Large intestine (tissue), 12 donors: ENCODE results near the gene MRPS2. TPM values are rescaled to one million over a fixed set of nuclear protein-coding genes. Genes with fewer than 3 reads are reported as not detected.
A peak's percentile ranks its signal among the peaks of the same experiment; 100 is the strongest.
"Not testable (repeated sequence)": the region's sequence is repeated elsewhere in the genome, so short reads cannot be mapped to it uniquely, and the experiment has no call there.

ENCODE experiments used
- DNase-seq, 2 donors: peaks; one replicate each; pipeline versions ENCODE4 v3.0.0 to v3.0.0-alpha.2; 2013
- H3K27ac ChIP-seq: one replicate; pipeline ENCODE4 v1.5.1; 2013; ENCODE audit warnings: low read length
- H3K27me3 ChIP-seq: 2 replicates; pipeline ENCODE4 v1.6.1; 2013; ENCODE audit warnings: low read length; ENCODE audit not compliant: control insufficient read depth, insufficient read depth
- H3K36me3 ChIP-seq: 2 replicates; pipeline ENCODE4 v1.6.1; 2013; ENCODE audit warnings: low read length; ENCODE audit not compliant: control insufficient read depth, insufficient read depth
- H3K4me1 ChIP-seq: one replicate; pipeline ENCODE4 v1.6.1; 2013; ENCODE audit warnings: low read length; ENCODE audit not compliant: control insufficient read depth, insufficient read depth
- H3K4me3 ChIP-seq: one replicate; pipeline ENCODE4 v1.5.1; 2013; ENCODE audit warnings: low read length
- H3K9me3 ChIP-seq: one replicate; pipeline ENCODE4 v1.6.1; 2013; ENCODE audit warnings: mild to moderate bottlenecking, low read depth, low read length, moderate library complexity; ENCODE audit not compliant: control insufficient read depth
- WGBS: methylation state at CpG from one replicate; pipeline ENCODE4 v1.1.5; 2013; ENCODE audit warnings: low lambda C conversion rate; ENCODE audit not compliant: insufficient coverage; 5-methylcytosine and 5-hydroxymethylcytosine counted together
- long read RNA-seq, 11 donors: transcript quantifications; one replicate each; lab custom pipeline, GENCODE V29; 2026
- polyA plus RNA-seq: library from polyadenylated mRNA; unstranded; fragments of 120-200 nt; gene quantifications from one replicate; pipeline ENCODE4 v1.2.1, GENCODE V29; 2013

The MRPS2 gene
- 46.9 TPM for polyA plus RNA-seq
- long read RNA-seq, donor 1, transcript MRPS2-201 (4 exons, 1,510 nt), result major isoform, 19 of 21 reads
- long read RNA-seq, donor 1, partial matches to known transcripts, result 0 of 21 reads
- long read RNA-seq, donor 1, other reads (novel, unspliced or antisense), result 0 of 21 reads
- long read RNA-seq, donor 2, transcript MRPS2-201 (4 exons, 1,510 nt), result major isoform, 36 of 39 reads
- long read RNA-seq, donor 2, partial matches to known transcripts, result 0 of 39 reads
- long read RNA-seq, donor 2, other reads (novel, unspliced or antisense), result 0 of 39 reads
- long read RNA-seq, donor 3, result 0 reads
- long read RNA-seq, donor 4, partial matches to known transcripts, result 0 of 3 reads
- long read RNA-seq, donor 4, other reads (novel, unspliced or antisense), result 0 of 3 reads
- long read RNA-seq, donor 5, transcript MRPS2-201 (4 exons, 1,510 nt), result major isoform, 17 of 18 reads
- long read RNA-seq, donor 5, partial matches to known transcripts, result 0 of 18 reads
- long read RNA-seq, donor 5, other reads (novel, unspliced or antisense), result 0 of 18 reads
- long read RNA-seq, donor 6, transcript MRPS2-201 (4 exons, 1,510 nt), result major isoform, 21 of 24 reads
- long read RNA-seq, donor 6, partial matches to known transcripts, result 0 of 24 reads
- long read RNA-seq, donor 6, other reads (novel, unspliced or antisense), result 0 of 24 reads
- long read RNA-seq, donor 7, transcript MRPS2-201 (4 exons, 1,510 nt), result major isoform, 11 of 22 reads
- long read RNA-seq, donor 7, partial matches to known transcripts, result 9 of 22 reads
- long read RNA-seq, donor 7, other reads (novel, unspliced or antisense), result 0 of 22 reads
- long read RNA-seq, donor 8, transcript MRPS2-201 (4 exons, 1,510 nt), result major isoform, 32 of 33 reads
- long read RNA-seq, donor 8, partial matches to known transcripts, result 0 of 33 reads
- long read RNA-seq, donor 8, other reads (novel, unspliced or antisense), result 0 of 33 reads
- long read RNA-seq, donor 9, transcript MRPS2-201 (4 exons, 1,510 nt), result major isoform, 30 of 31 reads
- long read RNA-seq, donor 9, partial matches to known transcripts, result 0 of 31 reads
- long read RNA-seq, donor 9, other reads (novel, unspliced or antisense), result 0 of 31 reads
- long read RNA-seq, donor 10, transcript MRPS2-201 (4 exons, 1,510 nt), result major isoform, 22 of 42 reads
- long read RNA-seq, donor 10, partial matches to known transcripts, result 16 of 42 reads
- long read RNA-seq, donor 10, other reads (novel, unspliced or antisense), result 0 of 42 reads
- long read RNA-seq, donor 11, transcript MRPS2-201 (4 exons, 1,510 nt), result major isoform, 19 of 19 reads
- long read RNA-seq, donor 11, partial matches to known transcripts, result 0 of 19 reads
- long read RNA-seq, donor 11, other reads (novel, unspliced or antisense), result 0 of 19 reads

DNA sequence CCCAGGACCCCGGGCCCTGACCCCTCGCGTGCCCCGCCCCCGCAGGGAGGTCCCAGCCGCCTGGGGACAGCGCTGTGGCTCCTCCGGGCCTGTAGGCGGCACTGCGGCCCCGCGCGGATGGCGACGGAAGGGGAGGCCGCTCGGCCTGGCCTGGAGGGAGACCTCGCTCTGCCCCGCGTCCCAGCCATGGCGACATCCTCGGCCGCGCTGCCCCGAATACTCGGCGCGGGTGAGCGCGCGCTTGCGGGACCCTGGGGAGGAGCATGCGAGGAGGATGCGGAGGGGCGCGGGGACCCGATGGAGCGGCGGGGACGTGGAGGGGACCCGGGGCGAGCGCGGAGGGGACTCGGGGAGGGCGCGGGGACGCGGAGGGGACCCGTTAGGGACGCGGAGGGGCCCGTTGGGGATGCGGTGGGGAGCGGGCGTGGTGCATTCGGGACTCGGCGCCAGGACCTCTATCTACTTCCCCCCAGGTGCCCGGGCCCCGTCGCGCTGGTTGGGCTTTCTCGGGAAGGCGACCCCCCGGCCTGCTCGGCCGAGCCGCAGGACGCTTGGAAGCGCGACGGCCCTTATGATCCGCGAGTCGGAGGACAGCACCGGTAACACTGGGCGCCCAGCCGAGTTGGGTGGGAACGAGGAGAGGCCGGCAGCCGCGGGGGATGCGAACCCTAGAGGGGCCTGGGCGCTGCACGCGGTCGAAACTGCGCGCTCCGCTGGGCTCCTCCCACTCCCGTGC, at the start of gene MRPS2:
MRPS2 (plus strand) TSS at position 158 of the 736 bp plus-strand sequence; CDS start at position 187, 29 bp downstream.
- WGBS, result no CpG with 5 or more reads among the region's 92 CpGs

DNA sequence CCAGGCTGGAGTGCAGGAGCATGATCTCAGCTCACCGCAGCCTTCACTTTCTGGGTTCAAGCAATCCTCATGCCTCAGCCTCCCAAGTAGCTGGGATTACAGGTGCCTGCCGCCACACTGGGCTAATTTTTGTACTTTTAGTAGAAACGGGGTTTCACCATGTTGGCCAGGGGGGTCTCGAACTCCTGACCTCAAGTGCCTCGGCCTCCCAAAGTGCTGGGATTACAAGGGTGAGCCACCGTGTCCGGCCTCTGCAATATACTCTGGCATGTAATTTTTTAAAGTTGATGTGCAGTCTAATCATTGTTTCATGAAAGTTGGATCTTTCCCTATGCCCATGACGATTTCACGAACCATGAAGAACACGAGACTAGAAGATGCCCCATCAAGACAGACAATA, 49.5 kb upstream of the MRPS2 start:
- WGBS, result 100% methylated on average over 2 of the region's 10 CpGs
- no peaks in the 10 kb centered on the region for H3K4me1 ChIP-seq

More for the DNA sequence above, at the start of gene MRPS2:
- peak; percentile 86 to 88 for DNase-seq
- peak within 1 kb of the TSS; percentile 45 for H3K27ac ChIP-seq
- H3K4me3 ChIP-seq, result peak within 1 kb of the TSS; percentile 89
- no peaks in the 10 kb centered on the region for H3K9me3 ChIP-seq
- H3K36me3 ChIP-seq, result peaks cover 35% of the 10 kb centered on the region
- H3K4me1 ChIP-seq, result peaks cover 10% of the 10 kb centered on the region
- no peaks in the 10 kb centered on the region for H3K27me3 ChIP-seq

DNA sequence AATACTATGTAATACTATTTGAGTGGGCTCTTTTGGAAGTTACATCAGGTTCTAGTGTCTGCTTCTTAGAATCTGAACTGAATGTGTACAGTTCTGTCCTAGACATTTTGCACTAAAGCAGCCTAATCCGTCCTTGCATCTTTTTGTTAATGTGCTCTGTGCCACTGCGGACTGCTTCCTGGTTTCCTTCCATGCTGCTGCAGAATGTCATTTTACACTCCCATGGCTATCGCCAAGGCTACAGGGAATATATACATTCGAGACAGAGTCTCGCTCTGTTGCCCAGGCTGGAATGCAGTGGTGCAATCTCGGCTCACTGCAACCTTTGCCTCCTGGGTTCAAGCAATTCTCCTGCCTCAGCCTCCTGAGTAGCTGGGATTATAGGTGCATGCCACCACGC, 48.6 kb upstream of the MRPS2 start:
- H3K36me3 ChIP-seq, result not testable (repeated sequence)

More for the DNA sequence above, 49.5 kb upstream of the MRPS2 start:
- no peaks in the 10 kb centered on the region for H3K36me3 ChIP-seq
- DNase-seq, result no peak
- no peaks in the 10 kb centered on the region for H3K9me3 ChIP-seq
- H3K27me3 ChIP-seq, result peaks cover 2% of the 10 kb centered on the region
- no peak overlapping the region for H3K4me3 ChIP-seq
- no peak overlapping the region for H3K27ac ChIP-seq

DNA sequence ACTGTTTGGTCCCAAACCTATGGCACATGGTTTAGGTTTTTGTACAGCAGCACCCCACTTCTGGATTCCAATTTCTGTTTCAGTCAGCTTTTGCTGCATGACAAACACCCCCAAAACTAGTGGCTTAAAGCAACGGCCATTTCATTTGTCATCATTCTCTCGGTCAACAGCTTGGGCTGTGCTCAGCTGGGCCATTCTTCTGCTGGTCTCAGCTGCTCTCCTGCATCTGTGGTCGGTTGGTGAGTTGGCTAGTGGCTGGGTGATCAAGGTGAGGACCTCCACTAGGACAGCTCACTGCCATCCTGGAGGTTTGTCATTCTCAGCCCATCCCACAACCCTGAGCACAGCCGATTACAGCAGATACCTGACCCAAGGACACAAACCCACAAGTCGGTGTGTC, 45.7 kb upstream of the MRPS2 start:
- Histone ChIP-seq H3K4me3 (no peak overlapping the region), H3K36me3 (no peaks in the 10 kb centered on the region), H3K4me1 (no peaks in the 10 kb centered on the region), H3K9me3 (no peaks in the 10 kb centered on the region), H3K27ac (no peak overlapping the region), H3K27me3 (no peaks in the 10 kb centered on the region)
- no peak for DNase-seq
- no CpG with 5 or more reads among the region's 5 CpGs for WGBS

More for the DNA sequence above, 48.6 kb upstream of the MRPS2 start:
- not testable (repeated sequence) for H3K4me3 ChIP-seq, DNase-seq, H3K27ac ChIP-seq, H3K9me3 ChIP-seq, H3K4me1 ChIP-seq, H3K27me3 ChIP-seq
- 80% methylated on average over 1 of the region's 7 CpGs for WGBS

DNA sequence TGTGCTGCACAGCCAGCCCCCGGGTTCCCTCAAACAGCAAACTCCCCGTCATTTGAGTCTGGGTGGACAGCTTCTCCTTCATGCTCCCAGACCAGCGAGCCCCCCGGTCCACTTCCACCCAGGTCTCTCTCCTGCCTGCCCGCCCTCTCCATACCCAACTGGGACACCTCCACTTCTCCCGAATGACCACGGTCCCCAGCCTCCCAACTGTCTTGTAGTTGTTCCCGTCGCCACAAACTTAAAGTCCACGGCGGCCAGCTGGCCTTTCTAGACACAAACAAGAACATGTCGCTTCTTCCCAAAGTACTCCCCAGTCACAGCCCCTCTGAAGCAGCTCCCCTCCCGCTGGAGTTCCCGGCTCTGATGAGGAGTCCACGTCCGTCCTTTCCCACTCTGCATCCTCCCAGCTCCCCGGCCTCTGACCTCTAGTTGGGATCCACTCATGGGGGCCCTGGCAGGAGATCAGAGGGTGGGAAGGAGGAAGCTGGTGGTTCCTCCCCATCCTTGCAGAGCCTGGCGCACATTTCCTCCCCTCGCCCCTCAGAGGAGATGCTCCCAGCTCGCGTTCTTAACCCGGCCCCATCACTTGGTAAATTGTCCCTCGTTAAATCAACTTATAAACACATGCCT, 45.0 kb upstream of the MRPS2 start:
- 64% methylated on average over 5 of the region's 23 CpGs for WGBS
- no peak for DNase-seq
- no peaks in the 10 kb centered on the region for H3K4me1 ChIP-seq
- no peaks in the 10 kb centered on the region for H3K9me3 ChIP-seq
- H3K27ac ChIP-seq, result no peak overlapping the region
- H3K36me3 ChIP-seq, result no peaks in the 10 kb centered on the region
- no peaks in the 10 kb centered on the region for H3K27me3 ChIP-seq
- H3K4me3 ChIP-seq, result no peak overlapping the region

DNA sequence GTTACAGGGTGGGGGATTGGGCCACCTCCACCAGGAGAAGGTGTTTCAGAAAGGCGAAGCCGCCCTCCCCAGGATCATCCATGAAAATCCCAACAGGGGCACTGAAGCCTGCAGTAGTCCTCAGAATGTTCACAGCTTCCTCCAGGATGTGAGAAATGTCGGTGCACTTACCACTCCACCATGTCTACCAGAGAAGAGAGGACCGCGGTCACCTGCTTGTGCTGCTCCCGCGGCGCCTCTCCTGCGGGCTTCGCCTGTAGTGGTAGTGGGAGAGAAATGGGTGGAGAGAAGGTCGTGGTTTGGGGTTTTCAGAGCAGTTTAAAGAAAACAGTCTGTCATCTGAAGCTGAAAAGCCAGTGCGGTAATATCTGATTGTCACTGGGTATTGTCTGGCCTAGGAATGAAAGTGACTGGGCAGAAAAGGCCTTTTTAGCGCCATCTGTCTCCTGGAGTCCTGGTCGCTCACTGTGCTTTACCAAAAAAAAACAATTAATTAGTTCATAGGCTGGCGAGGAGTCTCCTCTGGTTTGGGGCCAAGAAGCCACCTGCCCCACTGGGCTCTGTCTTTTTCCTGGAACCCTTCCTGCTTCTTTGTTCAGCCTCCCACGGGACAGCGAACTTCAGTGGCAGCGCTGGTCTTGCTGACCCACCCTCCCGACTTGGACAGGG, 43.9 kb upstream of the MRPS2 start:
- Histone ChIP-seq H3K27ac (no peak overlapping the region), H3K4me1 (no peaks in the 10 kb centered on the region), H3K9me3 (no peaks in the 10 kb centered on the region), H3K36me3 (no peaks in the 10 kb centered on the region), H3K27me3 (no peaks in the 10 kb centered on the region), H3K4me3 (no peak overlapping the region)
- WGBS, result 60% methylated on average over 1 of the region's 19 CpGs
- no peak for DNase-seq

DNA sequence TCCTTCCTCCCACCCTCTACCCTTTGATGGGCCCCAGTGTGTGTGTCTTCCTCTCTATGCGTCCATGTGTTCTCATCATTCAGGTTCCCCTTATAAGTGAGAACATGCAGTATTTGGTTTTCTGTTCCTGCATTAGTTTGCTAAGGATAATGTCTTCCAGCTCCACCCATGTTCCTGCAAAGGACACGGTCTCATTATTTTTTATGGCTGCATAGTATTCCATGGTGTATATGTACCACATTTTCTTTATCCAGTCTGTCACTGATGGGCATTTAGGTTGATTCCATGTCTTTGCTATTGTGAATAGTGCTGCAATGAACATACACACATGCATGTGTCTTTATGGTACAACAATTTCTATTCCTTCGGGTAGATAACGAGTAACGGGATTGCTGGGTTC, 42.0 kb upstream of the MRPS2 start:
- H3K9me3 ChIP-seq, H3K27ac ChIP-seq, H3K4me3 ChIP-seq, DNase-seq, H3K4me1 ChIP-seq, H3K36me3 ChIP-seq, H3K27me3 ChIP-seq: not testable (repeated sequence)
- no CpG with 5 or more reads among the region's 5 CpGs for WGBS

DNA sequence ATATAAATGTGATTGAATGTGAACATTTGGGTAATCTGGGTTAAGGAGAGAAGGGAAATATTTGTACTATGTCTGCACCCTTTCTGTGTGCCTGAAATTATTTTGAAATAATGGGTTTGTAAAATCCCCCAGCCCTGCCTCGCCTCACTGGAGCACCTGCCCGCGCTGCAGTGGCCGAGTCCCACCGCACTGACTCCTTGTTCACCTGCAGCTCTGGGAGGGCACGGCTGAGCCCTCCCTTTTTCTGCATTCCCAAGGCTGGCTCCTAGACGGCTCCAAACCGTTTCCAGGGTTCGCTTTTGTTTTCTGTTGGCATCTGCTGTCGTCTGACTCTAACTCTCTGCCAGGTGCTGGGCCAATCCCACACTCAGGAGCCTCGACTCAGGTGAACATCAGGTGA, 38.5 kb upstream of the MRPS2 start:
- Histone ChIP-seq H3K27ac (no peak overlapping the region), H3K9me3 (no peaks in the 10 kb centered on the region), H3K36me3 (no peaks in the 10 kb centered on the region), H3K4me3 (no peak overlapping the region), H3K27me3 (no peaks in the 10 kb centered on the region), H3K4me1 (no peaks in the 10 kb centered on the region)
- WGBS, result no CpG with 5 or more reads among the region's 11 CpGs
- DNase-seq, result no peak

DNA sequence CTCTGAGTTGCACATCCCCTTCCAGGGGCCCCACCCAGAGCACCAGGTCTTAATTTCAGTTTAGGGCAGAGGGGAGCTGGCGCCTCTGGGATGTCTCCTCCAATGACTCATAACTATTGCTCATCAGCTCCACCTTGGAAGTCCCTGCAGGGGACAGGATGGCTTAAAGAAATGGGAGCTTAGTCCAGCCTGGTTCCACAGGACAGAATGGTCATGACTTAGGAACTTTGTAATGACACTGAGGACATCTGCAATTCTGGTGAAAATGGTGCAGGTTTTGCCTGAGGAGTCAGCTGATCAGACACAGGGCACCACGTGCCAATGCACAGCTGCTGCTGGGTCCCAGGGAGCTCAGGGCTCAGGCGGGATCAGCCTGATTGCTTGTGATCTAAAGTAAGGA, 37.3 kb upstream of the MRPS2 start:
- no CpG with 5 or more reads among the region's 3 CpGs for WGBS
- Histone ChIP-seq H3K4me3 (no peak overlapping the region), H3K27ac (no peak overlapping the region), H3K4me1 (peaks cover 2% of the 10 kb centered on the region), H3K9me3 (no peaks in the 10 kb centered on the region), H3K27me3 (no peaks in the 10 kb centered on the region), H3K36me3 (no peaks in the 10 kb centered on the region)
- no peak for DNase-seq
